Right lobe of liver (tissue), 4 donors: ENCODE results near the gene CRISPLD2.

Experiments
- POLR2A ChIP-seq: fragments of 450-650 bp; IDR thresholded peaks from one replicate; pipeline ENCODE4 v1.6.1; 2017; ENCODE audit warnings: antibody characterized with exemption, mild to moderate bottlenecking
- TF ChIP-seq, protein P1 (sequence below), 4 donors: fragments of 200-600 bp in 3 of 4; fragments of 450-650 bp in 1 of 4; IDR thresholded peaks; one replicate each; pipeline versions ENCODE4 v1.5.1 to v1.8.0; 2016 to 2022; ENCODE audit warnings: antibody characterized with exemption in 4 of 4, mild to moderate bottlenecking in 2 of 4
- donor health status: DM: no; HTN: no; CAD: no.
- donor health status: DM: no; HTN: no; CAD: no.
- donor health status: DM: no; HTN: yes; CAD: no.

DNA sequence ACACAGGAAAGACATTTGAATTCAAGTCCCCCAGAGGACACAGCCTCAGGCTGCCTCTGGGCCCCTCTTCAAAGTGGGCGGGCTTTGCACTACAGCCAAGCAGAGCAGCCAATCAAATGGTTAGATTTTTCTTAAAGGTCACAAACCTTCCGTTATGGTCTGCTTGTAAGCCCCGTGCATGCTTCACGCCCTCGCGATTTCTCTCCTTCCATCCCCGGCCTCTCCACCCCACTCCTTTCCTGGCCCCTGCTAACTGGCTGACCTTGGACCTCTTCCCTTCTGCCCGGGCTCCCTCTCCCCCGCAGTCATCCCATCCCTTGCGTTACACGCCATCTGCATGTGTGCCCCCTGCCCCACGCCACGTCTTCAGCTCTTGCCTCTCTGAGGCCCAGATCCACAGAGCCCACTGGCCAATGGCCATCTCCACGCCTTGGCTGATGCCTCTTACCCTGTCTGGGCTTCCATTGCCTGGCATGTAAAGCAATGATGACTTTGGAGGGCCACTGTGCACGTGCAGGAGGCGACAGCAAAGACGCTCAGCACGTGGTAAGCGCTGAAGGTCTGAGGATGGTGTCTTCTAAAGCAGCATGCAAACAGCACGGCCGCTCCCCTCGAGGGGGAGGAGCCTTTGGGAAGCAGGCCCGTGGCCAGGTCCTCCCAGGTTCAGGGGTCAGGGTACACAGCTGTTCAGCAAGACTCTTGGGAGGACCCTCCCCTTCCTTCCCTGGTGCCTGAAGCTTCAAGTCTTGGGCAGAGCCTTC, 104.7 kb downstream of the CRISPLD2 start:
- TF ChIP-seq, protein P1, sequence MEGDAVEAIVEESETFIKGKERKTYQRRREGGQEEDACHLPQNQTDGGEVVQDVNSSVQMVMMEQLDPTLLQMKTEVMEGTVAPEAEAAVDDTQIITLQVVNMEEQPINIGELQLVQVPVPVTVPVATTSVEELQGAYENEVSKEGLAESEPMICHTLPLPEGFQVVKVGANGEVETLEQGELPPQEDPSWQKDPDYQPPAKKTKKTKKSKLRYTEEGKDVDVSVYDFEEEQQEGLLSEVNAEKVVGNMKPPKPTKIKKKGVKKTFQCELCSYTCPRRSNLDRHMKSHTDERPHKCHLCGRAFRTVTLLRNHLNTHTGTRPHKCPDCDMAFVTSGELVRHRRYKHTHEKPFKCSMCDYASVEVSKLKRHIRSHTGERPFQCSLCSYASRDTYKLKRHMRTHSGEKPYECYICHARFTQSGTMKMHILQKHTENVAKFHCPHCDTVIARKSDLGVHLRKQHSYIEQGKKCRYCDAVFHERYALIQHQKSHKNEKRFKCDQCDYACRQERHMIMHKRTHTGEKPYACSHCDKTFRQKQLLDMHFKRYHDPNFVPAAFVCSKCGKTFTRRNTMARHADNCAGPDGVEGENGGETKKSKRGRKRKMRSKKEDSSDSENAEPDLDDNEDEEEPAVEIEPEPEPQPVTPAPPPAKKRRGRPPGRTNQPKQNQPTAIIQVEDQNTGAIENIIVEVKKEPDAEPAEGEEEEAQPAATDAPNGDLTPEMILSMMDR (IDR thresholded peaks at IDR 0.05), result no peak
- no peak for TF ChIP-seq POLR2A
